Endothelial cell of hepatic sinusoid (primary cell): ENCODE results near the gene IQGAP2.
"Not testable (repeated sequence)": the region's sequence is repeated elsewhere in the genome, so short reads cannot be mapped to it uniquely, and the experiment has no call there.

ENCODE experiments used
- in situ Hi-C: cut with HindIII; loops from 2 replicates; pipeline ENCODE4 v1.10.0; 2017; ENCODE audit warnings: low sequenced_read_pairs

IQGAP2 gene

DNA sequence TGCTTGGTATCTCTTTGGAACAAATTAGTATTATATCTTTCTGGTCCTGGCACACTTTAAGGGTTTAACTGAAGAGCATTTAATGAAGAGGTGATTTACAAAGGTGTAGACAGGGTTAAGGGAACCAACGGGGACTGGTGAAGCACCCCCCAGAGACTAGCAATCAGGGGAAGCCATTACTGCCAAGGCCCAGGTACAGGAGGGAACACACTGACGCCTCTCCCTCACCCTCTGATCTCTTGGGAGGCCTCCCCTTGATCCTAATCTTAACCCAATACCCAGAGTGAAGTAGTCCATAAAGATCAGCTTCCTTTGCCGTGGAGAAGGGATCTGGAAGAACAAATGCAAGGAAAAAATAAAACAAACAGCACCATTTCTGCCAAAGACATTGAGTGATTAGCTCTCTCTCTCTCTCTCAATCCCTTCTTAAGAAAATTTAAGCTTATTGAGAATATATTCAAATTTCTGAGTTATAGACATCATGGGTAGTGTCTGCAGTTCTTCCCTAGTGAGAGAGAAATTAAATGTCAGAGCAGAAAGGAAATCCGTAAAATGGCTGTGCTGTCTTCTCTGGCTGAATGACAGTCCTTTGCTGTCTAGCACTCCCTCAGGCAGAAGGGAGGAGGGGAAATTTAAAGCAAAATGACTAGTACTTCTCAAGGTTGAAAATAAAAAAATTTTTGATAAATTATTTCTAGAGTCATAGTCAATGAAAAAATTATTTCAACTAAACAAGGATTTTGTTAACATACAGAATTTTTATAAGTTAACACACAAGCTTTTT is 332.9 kb downstream of the IQGAP2 start:
- in situ Hi-C loops, result no loop called here

DNA sequence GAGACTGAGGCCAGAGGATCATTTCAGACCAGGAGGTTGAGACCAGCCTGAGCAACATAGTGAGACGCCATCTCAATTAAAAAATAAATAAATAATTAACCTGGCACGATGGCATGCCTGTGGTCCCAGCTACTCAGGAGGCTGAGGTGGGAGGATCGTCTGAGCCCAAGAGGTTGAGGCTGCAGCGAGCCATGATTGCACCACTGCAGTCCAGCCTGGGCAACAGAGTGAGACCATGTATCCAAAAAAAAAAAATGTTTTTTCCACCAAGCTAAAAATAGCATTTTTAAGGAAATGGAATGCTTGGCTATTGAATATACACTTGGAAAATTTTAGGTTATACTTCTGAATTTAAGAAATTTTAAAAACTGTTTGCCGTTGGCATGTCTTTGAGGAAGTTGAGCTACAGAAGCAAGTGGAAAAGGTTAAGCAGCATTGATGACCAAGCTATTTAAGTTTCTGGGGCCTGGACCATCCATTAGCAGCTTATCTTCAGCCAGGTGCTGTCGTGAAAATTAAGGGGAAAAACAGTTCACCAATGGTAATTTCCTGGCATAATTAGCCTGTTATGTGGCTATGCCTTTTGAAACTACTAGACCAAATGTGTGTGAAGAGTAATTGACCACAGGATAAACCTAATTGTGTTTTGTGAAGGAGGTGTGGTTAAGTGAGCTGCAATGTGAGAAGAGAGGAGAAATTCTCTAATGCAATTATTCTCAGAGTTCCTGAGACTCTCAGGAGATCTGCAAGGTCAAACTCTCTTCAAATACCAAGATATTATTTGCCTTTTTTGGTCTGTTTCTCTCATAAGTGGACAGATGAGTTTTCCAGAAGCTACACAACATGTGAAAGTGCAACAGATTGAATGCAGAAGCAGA is 333.8 kb downstream of the IQGAP2 start:
- in situ Hi-C loops, result no loop called here

DNA sequence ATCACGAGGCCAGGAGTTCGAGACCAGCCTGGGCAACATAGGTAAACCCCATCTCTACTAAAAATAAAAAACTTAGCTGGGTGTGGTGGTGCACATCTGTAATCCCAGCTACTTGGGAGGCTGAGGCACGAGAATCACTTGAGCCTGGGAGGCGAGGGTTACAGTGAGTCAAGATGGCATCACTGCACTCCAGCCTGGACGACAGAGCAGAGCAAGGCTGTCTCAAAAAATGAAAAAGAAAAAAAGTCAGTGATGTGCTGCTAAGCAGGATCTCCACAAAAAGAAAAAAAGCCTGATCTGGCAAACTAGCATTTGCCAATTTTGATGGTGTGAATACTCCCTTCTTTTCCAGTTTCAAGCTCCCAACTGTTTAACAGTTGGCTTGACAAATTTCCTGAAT is 334.8 kb downstream of the IQGAP2 start:
- in situ Hi-C loops, result no loop called here

DNA sequence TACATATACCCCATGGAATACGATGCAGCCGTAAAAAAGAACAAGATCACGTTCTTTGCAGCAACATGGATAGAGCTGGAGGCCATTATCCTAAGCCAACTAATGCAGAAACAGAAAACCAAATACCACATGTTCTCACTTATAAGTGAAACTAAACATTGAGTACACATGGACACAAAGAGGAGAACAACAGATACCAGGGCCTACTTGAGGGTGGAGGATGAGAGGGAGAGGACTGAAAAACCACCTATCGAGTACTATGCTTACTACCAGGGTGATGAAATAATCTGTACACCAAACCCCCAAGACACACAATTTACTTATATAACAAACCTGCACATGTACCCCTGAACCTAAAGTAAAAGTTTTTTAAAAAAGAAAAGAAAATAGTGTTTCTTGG is 338.4 kb downstream of the IQGAP2 start:
- in situ Hi-C loops, result not testable (repeated sequence)

- in situ Hi-C loops, result no loop called here
Measured at GRCh38 chr5:76742583-76742982, 339.5 kb downstream of the IQGAP2 start.

- in situ Hi-C loops, result no loop called here
Measured at GRCh38 chr5:76744632-76745031, 341.5 kb downstream of the IQGAP2 start.

- in situ Hi-C loops, result no loop called here
Measured at GRCh38 chr5:76745670-76746069, 342.6 kb downstream of the IQGAP2 start.

DNA sequence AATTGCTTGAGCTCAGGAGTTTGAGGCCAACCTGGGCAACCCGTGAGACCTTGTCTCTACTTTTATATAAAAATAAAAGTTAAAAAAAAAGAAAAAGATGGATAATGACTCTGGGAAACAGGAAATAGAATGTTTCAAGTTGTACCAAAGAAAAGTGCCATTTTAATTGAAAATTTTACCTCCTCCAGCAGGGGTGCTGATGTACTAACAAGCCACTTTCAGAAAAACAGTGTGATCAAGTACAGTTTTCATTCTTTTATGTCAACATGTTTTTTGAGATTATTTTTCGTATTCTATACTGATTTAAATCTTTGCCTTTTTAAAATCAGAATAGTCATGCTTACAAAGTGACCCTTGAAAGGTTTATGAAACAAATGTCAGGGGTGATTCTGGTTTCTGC is 343.6 kb downstream of the IQGAP2 start:
- in situ Hi-C loops, result no loop called here

GRCh38 chr5:76747706-76748105 is 344.6 kb downstream of the IQGAP2 start:
- in situ Hi-C loops, result no loop called here

DNA sequence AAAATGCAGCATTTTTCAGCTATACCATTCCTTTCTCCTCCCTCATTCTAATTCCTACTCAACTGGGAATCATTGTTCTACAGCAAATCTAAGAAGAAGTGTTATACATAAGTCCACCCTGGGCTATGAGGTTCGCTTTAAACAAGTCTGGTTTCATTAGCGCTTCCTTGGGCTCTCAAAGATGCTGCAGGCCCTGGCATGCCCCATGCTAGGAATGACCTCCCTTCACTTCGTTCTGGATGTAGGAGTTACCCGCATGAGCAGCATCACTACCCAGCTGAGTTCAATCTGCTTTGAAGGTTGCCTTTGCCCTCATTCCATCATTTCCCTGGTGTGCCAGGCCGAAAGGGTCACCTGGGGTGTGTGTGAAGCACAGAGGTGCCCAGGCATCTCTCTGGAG is 348.2 kb downstream of the IQGAP2 start:
- in situ Hi-C loops, result no loop called here

- in situ Hi-C loops, result no loop called here
Measured at GRCh38 chr5:76754668-76755078, 351.6 kb downstream of the IQGAP2 start.

DNA sequence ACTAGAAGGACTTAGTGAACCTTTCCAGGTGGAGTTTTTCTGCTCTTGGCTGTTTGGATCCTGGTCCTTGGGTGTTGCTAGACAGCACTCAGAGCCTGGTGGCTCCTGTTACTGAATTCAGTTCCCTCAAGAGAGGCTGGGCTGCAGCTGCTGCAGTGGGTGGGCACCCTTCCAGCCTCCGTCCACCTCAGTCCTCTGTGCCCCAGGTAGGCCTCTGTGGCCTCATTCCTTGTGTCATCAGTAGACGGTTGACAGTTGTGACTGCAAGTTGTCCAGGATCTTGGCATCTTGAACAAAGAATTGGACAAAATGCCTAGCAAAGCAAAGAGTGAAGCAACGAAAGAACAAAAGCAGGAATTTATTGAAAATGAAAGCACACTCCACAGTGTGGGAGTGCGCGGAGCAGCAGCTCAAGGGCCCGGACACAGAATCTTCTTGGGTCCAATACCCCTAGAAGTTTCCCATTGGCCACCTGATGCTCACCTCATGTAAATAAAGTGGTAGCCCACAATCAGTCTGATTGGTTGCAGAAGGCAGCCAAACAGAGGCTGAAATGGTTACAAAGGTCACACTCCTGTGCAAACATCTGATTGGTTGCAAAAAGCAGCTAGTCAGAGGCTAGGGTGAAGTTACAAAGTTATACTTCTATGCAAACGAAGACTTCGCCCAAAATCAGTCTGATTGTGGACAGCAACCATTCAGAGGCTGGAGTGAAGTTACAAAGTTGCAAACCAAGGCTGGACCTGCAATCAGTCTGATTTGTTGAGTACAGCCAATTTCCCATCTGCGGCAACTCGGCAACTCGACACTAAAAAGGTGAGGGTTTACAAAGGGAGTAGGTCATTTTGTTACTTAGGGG is 352.9 kb downstream of the IQGAP2 start:
- in situ Hi-C loops, result no loop called here

GRCh38 chr5:76757049-76757448 is 354.0 kb downstream of the IQGAP2 start:
- in situ Hi-C loops, result no loop called here
